Measurements from ENCODE around the gene NCOR2.

DNA sequence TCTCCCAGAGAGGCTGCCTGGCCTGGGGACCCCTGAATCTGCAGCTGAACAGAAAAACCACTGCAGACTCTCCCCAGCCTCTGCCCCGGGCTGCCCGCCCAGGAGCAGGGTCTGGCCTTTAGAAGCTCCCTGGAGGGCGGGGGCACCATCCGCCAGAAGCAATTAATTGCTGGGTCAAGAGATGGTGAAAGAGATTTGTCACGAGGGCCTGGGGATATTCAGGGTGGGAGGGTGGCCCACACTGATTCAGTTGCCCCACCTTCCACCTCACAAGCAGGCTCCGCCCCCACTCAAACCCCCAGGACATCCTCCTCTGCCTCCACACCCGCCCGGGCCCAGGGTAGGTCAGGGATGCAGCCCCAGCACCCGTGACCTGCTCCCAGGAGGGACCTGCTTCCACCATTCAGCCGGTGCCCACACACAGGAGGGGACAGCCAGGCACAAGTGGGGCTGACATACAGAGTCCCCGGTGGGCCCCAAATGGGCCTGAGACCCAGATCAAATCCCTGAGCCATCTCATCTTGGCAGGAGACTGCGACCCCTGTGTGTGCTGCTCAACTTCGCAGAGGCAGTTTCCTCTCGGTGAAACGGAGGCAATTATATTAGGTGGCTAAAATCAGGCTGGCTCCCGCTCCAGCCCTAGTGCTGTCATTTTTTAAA lies 23.0 kb downstream of the NCOR2 start:
- TF ChIP-seq, protein P1, sequence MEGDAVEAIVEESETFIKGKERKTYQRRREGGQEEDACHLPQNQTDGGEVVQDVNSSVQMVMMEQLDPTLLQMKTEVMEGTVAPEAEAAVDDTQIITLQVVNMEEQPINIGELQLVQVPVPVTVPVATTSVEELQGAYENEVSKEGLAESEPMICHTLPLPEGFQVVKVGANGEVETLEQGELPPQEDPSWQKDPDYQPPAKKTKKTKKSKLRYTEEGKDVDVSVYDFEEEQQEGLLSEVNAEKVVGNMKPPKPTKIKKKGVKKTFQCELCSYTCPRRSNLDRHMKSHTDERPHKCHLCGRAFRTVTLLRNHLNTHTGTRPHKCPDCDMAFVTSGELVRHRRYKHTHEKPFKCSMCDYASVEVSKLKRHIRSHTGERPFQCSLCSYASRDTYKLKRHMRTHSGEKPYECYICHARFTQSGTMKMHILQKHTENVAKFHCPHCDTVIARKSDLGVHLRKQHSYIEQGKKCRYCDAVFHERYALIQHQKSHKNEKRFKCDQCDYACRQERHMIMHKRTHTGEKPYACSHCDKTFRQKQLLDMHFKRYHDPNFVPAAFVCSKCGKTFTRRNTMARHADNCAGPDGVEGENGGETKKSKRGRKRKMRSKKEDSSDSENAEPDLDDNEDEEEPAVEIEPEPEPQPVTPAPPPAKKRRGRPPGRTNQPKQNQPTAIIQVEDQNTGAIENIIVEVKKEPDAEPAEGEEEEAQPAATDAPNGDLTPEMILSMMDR (IDR thresholded peaks at IDR 0.05), result no peak
- TF ChIP-seq POLR2A (IDR thresholded peaks at IDR 0.05), result no peak
